ENCODE data around the gene ITGAL.
A peak's percentile ranks its signal among the peaks of the same experiment; 100 is the strongest.
"Not testable (repeated sequence)": the region's sequence is repeated elsewhere in the genome, so short reads cannot be mapped to it uniquely, and the experiment has no call there.

The ITGAL gene

GRCh38 chr16:30493941-30494488 lies 21.5 kb downstream of the ITGAL start:
- DNase-seq: no peak

GRCh38 chr16:30494709-30495108 lies 22.2 kb downstream of the ITGAL start:
- DNase-seq: no peak

GRCh38 chr16:30499284-30499683 lies 26.7 kb downstream of the ITGAL start:
- DNase-seq: peak; percentile 35

DNA sequence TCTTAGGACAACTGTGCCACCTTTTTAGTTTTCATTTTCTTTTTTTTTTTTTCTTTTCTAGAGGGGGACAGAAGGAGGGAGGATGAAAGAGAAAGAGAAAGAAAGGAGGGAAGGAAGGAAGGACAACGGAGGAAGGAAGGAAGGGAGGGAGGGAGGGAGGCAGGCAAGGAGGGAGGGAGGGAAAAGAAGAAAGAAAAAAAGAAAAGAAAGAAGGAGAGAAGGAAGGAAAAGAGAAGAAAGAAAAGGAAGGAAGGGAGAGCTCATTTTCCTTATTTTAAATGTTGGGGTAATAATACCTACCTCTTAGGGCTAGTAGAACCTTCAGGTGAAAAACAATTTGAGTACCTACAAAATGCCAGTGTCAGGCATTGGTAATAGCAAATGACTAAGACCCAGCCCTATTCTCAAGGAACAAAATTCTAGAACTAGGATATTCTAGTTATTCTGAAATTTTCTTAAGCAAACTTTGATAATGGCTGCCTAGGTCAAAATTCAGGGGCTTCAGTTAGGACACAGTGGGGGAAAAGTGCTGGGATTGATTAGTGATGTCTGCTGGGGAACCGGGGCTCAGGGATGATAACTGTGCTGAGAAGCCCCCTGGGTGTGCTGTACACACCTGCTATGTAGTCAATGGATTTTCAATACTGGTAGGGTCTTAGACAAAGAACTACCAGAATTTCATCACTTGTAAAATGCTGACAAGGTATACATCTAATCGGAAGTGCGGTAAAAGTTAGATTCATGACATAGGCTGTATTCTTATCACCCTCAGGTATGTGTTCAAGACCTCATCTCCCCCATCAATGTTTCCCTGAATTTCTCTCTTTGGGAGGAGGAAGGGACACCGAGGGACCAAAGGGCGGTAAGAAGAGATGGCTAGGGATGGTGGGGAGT lies 31.1 kb downstream of the ITGAL start:
- DNase-seq: no peak

- DNase-seq: no peak
Observed at GRCh38 chr16:30509081-30509765, 36.7 kb downstream of the ITGAL start.

DNA sequence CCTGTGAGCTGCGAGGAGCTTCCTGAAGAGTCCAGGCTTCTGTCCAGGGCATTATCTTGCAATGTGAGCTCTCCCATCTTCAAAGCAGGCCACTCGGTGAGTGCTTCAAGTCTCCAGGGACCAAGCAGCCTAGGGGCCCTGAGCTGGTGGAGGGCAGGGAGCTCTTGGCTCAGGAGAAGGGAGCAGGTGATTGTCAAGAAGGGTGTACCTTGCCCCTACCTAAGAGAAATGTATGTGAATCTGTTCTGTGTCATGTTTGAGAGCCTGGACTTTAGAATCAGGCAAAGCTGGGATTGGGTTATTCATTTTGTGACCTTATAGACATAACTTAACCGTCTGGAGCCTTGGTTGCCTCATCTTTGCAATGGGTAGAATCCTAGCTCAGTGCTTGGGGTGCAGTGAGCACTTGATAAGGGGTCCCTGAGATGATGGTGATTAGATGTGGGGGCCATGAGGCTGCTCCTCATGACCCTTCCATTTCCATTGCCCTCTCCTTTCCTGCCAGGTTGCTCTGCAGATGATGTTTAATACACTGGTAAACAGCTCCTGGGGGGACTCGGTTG lies 37.9 kb downstream of the ITGAL start:
- DNase-seq: no peak

GRCh38 chr16:30511509-30511908 lies 39.0 kb downstream of the ITGAL start:
- no peak for DNase-seq

DNA sequence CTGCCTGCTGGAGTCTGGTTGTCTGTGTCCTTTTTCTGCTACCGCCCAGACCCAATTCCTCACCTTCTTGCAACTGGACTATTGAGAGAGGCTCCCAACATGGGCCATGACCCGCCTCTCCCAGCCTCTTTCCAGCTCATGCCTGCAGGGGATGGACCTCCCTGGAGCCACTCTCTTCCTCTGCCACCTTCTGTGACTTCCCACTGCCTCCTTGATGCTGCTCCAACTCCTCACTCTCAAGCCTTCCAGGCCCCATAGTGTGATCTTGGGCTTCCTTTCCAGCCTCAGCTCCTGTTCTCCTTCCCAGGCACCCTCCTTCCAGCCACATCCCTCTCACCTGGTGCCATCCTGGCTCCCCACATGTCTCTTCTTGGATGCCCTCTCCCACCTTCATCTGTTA lies 42.7 kb downstream of the ITGAL start:
- DNase-seq: no peak

DNA sequence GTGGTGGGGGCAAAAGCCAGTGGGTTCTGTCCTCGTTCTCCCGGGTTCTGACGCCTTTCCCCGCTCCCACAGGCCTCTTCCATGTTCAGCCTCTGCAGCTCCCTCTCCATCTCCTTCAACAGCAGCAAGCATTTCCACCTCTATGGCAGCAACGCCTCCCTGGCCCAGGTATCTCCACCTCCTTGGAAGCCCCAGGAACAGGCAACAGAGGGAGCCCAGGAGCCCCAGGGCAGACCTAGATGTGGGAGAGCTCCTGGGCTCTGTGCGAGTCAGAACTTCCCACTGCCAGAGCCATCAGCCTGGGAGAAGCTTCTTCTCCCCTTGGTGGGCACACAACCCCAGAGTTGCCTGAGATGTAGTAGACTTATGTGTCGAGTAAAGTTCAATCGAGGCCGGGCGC lies 46.0 kb downstream of the ITGAL start:
- no peak for DNase-seq

GRCh38 chr16:30519120-30520049 lies 46.8 kb downstream of the ITGAL start:
- peak; percentile 17 for DNase-seq

- no peak for DNase-seq
Observed at GRCh38 chr16:30521476-30521872, 48.9 kb downstream of the ITGAL start.

- peak; percentile 82 for DNase-seq
Observed at GRCh38 chr16:30521873-30522641, 49.5 kb downstream of the ITGAL start.

- not testable (repeated sequence) for DNase-seq
Observed at GRCh38 chr16:30522702-30523463, 50.3 kb downstream of the ITGAL start.

DNA sequence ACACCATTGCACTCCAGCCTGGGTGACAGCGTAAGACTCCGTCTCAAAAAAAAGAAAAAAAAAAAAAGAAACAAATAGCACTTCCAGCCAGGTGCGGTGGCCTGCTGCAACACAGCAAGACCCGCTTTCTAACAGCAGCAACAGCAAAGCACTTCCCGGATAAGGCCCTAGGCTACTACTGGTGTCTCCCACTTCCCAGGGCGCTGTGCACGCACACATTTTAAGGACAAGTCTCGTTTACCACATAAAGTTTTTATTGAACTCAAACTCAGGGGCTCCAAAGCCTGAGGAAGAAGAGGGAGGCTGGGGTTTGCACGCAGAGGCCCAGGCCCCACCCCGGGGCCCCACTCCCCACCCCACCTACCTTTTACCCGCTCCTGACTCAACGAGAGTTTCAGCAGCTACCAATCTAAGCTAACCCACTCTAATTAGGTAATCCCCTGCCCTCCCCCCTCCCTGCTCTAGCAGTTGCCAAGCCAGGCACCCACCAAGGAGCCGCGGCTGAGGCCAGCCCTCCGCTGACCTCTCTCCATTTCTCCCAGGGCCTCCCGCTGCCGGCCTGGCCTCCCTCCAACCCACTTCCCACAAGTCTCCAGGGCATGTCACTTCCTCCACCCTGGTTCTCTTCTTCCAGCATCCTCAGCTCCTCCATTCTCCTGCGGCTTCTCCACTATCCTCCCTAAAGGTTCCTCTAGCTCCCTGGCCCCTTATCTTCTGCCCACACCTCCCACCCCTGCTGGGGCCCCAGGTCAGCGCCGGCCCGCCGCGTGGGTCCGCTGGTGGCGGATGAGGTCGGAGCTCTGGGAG lies 51.4 kb downstream of the ITGAL start:
- DNase-seq: no peak

GRCh38 chr16:30524575-30525568 lies 52.3 kb downstream of the ITGAL start:
- DNase-seq: no peak

DNA sequence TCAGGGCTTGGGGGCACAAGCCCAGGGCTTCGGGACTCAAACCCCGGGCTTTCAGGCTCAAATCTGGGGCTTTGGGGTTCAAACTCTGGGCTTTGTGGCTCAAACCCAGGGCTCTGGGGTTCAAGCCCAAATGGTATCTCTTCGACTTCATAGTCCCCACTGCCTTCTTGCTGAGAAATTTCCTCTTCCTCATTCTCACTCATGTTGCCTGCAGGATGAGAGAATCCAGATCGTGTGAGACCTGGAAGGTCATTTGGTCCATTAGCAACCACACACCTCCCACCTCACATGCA lies 53.2 kb downstream of the ITGAL start:
- no peak for DNase-seq

GRCh38 chr16:30526137-30526822 lies 53.7 kb downstream of the ITGAL start, which contains the start of gene ZNF768:
Gene ZNF768 (minus strand): TSS chr16:30526566. CDS start chr16:30526413, 153 bp downstream.
- peak; percentile 84 for DNase-seq

All from DMS53 (cell line).